ENCODE data around the gene TRPV5. TPM values are rescaled to one million over a fixed set of nuclear protein-coding genes. Genes with fewer than 3 reads are reported as not detected.

TRPV5 gene
- total and polyA plus RNA-seq, 2 donors (not counting 1 experiment from before 2014, with no cell fraction given): not detected

DNA sequence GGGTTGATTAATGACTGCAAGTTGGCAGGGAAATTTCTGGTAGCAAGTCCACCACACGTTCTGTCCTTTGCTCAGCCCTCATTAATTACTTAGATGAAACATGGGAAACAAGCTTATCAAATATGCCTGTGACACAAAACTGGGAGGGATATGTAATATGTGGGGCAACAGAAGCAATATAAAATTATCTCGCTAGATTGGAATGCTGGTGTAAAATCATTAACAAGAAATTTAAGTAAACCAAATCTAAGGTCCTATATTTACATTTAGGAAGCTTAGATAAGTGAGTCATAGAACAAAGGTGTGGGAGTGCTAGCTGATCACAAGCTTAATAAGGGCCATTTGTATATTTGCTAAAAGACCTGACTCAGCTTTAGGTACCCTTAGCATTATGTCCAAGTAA, 23.5 kb downstream of the TRPV5 start:
- peak in 1 of 2 donors; percentile 44 for DNase-seq (ENCODE audit: low read depth in 2 of 2)
- no peaks in the 10 kb centered on the region for H3K9me3 ChIP-seq (ENCODE audit: control insufficient read depth, insufficient read depth, low read depth, low read length)
- no peaks in the 10 kb centered on the region for H3K27me3 ChIP-seq (ENCODE audit: control insufficient read depth, insufficient read depth, low read length)
- no peak overlapping the region for H2AFZ ChIP-seq (ENCODE audit: low read length)
- no peaks in the 10 kb centered on the region for H4K20me1 ChIP-seq (ENCODE audit: control insufficient read depth, extremely low read depth, insufficient read depth, low read length)
- no peak overlapping the region for H3K4me3 ChIP-seq (replicated peaks in 1 of 4; ENCODE audit: control extremely low read depth in 1 of 4, insufficient read depth in 1 of 4, low read depth in 3 of 4, low read length in 4 of 4)
- H3K4me2 ChIP-seq (ENCODE audit: extremely low read depth, insufficient read depth, low read length): no peak overlapping the region
- H3K4me1 ChIP-seq (ENCODE audit: control insufficient read depth, extremely low read depth, insufficient read depth, low read length): no peaks in the 10 kb centered on the region
- TF ChIP-seq, protein P1, sequence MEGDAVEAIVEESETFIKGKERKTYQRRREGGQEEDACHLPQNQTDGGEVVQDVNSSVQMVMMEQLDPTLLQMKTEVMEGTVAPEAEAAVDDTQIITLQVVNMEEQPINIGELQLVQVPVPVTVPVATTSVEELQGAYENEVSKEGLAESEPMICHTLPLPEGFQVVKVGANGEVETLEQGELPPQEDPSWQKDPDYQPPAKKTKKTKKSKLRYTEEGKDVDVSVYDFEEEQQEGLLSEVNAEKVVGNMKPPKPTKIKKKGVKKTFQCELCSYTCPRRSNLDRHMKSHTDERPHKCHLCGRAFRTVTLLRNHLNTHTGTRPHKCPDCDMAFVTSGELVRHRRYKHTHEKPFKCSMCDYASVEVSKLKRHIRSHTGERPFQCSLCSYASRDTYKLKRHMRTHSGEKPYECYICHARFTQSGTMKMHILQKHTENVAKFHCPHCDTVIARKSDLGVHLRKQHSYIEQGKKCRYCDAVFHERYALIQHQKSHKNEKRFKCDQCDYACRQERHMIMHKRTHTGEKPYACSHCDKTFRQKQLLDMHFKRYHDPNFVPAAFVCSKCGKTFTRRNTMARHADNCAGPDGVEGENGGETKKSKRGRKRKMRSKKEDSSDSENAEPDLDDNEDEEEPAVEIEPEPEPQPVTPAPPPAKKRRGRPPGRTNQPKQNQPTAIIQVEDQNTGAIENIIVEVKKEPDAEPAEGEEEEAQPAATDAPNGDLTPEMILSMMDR (conservative IDR thresholded peaks at IDR 0.05 in 1 of 2, IDR thresholded peaks at IDR 0.05 in 1 of 2; ENCODE audit: low read depth in 1 of 2, low read length in 2 of 2): no peak
- TF ChIP-seq EZH2 (IDR thresholded peaks at IDR 0.05; ENCODE audit: low read length, missing control alignments): no peak
- H3K27ac ChIP-seq (ENCODE audit: insufficient read depth, low read length): no peak overlapping the region
- no peaks in the 10 kb centered on the region for H3K79me2 ChIP-seq (ENCODE audit: control insufficient read depth, insufficient read depth, low read length)
- no peaks in the 10 kb centered on the region for H3K36me3 ChIP-seq (ENCODE audit: control insufficient read depth, insufficient read depth, low read length)
- H3K9ac ChIP-seq (ENCODE audit: insufficient read depth, low read length): no peak overlapping the region

DNA sequence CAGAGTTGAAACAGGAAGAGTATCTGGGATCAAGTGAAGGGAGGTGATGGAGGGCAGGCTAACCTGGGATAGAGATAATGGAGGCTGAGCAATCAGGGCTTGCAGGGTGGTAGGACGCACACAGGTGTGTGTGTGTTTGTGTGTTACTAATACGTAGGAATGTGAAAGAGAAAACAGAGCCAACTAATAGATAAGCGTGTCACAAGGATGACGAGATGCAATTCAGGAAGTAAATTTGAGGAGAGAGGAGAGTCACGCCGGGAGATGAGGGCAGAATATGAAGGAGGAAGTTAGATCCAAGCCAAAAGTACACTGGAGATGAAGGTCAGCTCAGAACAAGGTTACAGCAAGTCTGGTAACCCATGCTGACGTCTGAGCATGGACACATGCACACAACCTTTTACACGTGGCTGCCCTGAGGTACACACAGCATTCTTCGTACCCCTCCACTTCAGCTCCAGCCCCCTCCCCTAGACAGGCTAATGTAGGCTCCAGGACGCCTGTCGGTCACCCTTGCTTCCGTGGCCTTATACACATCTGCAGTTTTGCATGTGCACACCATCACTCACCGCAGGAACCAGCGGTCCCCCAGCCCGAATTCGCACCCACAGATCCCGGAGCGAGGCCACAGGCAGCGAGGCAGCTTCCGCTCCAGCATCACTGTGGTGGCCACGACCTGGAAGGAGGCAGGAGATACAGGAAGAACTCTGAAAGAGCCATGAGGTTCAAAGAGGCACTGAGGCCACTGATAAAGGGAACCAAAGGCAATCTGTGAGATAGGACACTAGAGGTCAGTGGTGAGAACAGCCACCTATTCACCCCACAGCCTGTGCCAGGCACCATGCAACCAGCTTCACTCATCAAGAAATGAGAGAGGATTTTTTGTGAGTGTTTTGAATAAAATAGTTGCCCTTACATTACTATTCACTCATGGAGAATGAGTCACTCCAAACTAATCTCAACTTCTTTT, 24.3 kb downstream of the TRPV5 start:
- Histone ChIP-seq H3K4me3 (replicated peaks in 1 of 4; ENCODE audit: control extremely low read depth in 1 of 4, insufficient read depth in 1 of 4, low read depth in 3 of 4, low read length in 4 of 4) (no peak overlapping the region), H3K79me2 (ENCODE audit: control insufficient read depth, insufficient read depth, low read length) (no peaks in the 10 kb centered on the region), H3K9ac (ENCODE audit: insufficient read depth, low read length) (no peak overlapping the region), H3K4me1 (ENCODE audit: control insufficient read depth, extremely low read depth, insufficient read depth, low read length) (no peaks in the 10 kb centered on the region), H3K27me3 (ENCODE audit: control insufficient read depth, insufficient read depth, low read length) (no peaks in the 10 kb centered on the region), H2AFZ (ENCODE audit: low read length) (no peak overlapping the region), H3K9me3 (ENCODE audit: control insufficient read depth, insufficient read depth, low read depth, low read length) (no peaks in the 10 kb centered on the region), H3K36me3 (ENCODE audit: control insufficient read depth, insufficient read depth, low read length) (no peaks in the 10 kb centered on the region), H3K4me2 (ENCODE audit: extremely low read depth, insufficient read depth, low read length) (no peak overlapping the region), H3K27ac (ENCODE audit: insufficient read depth, low read length) (no peak overlapping the region), H4K20me1 (ENCODE audit: control insufficient read depth, extremely low read depth, insufficient read depth, low read length) (no peaks in the 10 kb centered on the region)
- TF ChIP-seq, protein P1 (conservative IDR thresholded peaks at IDR 0.05 in 1 of 2, IDR thresholded peaks at IDR 0.05 in 1 of 2; ENCODE audit: low read depth in 1 of 2, low read length in 2 of 2): no peak
- TF ChIP-seq EZH2 (IDR thresholded peaks at IDR 0.05; ENCODE audit: low read length, missing control alignments): no peak
- no peak for DNase-seq (ENCODE audit: low read depth in 2 of 2)

DNA sequence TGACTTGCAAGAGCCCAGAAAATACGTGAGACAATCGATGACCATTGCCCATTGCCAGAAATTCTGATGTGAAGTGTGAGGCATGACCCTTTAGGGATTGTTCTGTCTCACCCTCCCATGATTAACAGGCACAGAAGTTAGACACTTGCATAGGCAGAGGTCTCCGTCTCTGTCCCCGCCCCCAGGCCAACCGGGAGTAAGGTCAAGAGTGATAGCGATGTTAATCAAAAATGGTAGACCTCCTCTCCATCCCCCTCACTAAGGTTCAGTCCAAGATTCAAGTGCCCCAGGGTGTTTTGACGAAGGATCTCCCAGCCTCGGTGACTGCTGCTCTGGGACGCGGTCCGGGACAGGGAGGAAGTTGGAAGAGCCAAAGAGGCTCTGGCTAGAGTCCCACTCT, 25.3 kb downstream of the TRPV5 start:
- no peak overlapping the region for H3K4me2 ChIP-seq (ENCODE audit: extremely low read depth, insufficient read depth, low read length)
- TF ChIP-seq, protein P1 (conservative IDR thresholded peaks at IDR 0.05 in 1 of 2, IDR thresholded peaks at IDR 0.05 in 1 of 2; ENCODE audit: low read depth in 1 of 2, low read length in 2 of 2): no peak
- TF ChIP-seq EZH2 (IDR thresholded peaks at IDR 0.05; ENCODE audit: low read length, missing control alignments): no peak
- H3K4me3 ChIP-seq (replicated peaks in 1 of 4; ENCODE audit: control extremely low read depth in 1 of 4, insufficient read depth in 1 of 4, low read depth in 3 of 4, low read length in 4 of 4): no peak overlapping the region
- H3K27me3 ChIP-seq (ENCODE audit: control insufficient read depth, insufficient read depth, low read length): no peaks in the 10 kb centered on the region
- H3K9me3 ChIP-seq (ENCODE audit: control insufficient read depth, insufficient read depth, low read depth, low read length): no peaks in the 10 kb centered on the region
- H3K4me1 ChIP-seq (ENCODE audit: control insufficient read depth, extremely low read depth, insufficient read depth, low read length): no peaks in the 10 kb centered on the region
- no peaks in the 10 kb centered on the region for H4K20me1 ChIP-seq (ENCODE audit: control insufficient read depth, extremely low read depth, insufficient read depth, low read length)
- H2AFZ ChIP-seq (ENCODE audit: low read length): no peak overlapping the region
- H3K79me2 ChIP-seq (ENCODE audit: control insufficient read depth, insufficient read depth, low read length): no peaks in the 10 kb centered on the region
- no peak overlapping the region for H3K27ac ChIP-seq (ENCODE audit: insufficient read depth, low read length)
- no peak overlapping the region for H3K9ac ChIP-seq (ENCODE audit: insufficient read depth, low read length)
- no peaks in the 10 kb centered on the region for H3K36me3 ChIP-seq (ENCODE audit: control insufficient read depth, insufficient read depth, low read length)
- no peak for DNase-seq (ENCODE audit: low read depth in 2 of 2)

All from fibroblast of lung (primary cell).